ENCODE results near the gene LINGO1. TPM values are rescaled to one million over a fixed set of nuclear protein-coding genes. Genes with fewer than 3 reads are reported as not detected.

Gene LINGO1
- total and polyA plus RNA-seq, 9 of the 15 experiments (the other 6 are each of a cell fraction or from before 2014, with no cell fraction given), result 0.07 to 15.3 (median 2.1) TPM

DNA sequence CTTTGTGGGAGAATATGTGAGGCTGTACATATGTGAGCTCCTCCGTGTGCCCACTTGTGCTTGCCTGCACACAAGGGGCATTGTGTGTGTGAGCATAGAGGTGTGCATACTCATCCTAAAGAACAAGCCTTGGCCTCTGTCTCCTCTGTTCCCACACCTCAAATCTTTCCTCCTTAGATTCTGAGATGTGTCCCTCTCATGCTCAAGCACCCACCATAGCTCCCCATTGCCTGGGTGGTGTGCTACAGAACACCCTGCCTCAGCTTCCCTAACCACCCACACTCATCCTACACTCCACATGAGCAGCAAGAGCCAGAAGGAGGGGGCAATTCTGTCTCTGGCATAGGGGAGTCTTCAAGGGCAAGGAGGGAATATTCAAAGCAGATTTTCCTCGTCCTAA is 27.7 kb downstream of the LINGO1 start (continued):
- TF ChIP-seq, protein P1, sequence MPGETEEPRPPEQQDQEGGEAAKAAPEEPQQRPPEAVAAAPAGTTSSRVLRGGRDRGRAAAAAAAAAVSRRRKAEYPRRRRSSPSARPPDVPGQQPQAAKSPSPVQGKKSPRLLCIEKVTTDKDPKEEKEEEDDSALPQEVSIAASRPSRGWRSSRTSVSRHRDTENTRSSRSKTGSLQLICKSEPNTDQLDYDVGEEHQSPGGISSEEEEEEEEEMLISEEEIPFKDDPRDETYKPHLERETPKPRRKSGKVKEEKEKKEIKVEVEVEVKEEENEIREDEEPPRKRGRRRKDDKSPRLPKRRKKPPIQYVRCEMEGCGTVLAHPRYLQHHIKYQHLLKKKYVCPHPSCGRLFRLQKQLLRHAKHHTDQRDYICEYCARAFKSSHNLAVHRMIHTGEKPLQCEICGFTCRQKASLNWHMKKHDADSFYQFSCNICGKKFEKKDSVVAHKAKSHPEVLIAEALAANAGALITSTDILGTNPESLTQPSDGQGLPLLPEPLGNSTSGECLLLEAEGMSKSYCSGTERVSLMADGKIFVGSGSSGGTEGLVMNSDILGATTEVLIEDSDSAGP (CRISPR knock-in tag; IDR thresholded peaks at IDR 0.05), result no peak
- no peak for TF ChIP-seq SP1 (CRISPR knock-in tag; IDR thresholded peaks at IDR 0.05)
- no peak for TF ChIP-seq EWSR1 (IDR thresholded peaks at IDR 0.05; ENCODE audit: borderline replicate concordance, low read depth, partially characterized antibody)
- no peak for TF ChIP-seq ZNF224 (CRISPR knock-in tag; IDR thresholded peaks at IDR 0.05)
- TF ChIP-seq, protein P2, sequence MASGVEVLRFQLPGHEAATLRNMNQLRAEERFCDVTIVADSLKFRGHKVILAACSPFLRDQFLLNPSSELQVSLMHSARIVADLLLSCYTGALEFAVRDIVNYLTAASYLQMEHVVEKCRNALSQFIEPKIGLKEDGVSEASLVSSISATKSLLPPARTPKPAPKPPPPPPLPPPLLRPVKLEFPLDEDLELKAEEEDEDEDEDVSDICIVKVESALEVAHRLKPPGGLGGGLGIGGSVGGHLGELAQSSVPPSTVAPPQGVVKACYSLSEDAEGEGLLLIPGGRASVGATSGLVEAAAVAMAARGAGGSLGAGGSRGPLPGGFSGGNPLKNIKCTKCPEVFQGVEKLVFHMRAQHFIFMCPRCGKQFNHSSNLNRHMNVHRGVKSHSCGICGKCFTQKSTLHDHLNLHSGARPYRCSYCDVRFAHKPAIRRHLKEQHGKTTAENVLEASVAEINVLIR (CRISPR knock-in tag; IDR thresholded peaks at IDR 0.05), result no peak
- TF ChIP-seq, protein P3, sequence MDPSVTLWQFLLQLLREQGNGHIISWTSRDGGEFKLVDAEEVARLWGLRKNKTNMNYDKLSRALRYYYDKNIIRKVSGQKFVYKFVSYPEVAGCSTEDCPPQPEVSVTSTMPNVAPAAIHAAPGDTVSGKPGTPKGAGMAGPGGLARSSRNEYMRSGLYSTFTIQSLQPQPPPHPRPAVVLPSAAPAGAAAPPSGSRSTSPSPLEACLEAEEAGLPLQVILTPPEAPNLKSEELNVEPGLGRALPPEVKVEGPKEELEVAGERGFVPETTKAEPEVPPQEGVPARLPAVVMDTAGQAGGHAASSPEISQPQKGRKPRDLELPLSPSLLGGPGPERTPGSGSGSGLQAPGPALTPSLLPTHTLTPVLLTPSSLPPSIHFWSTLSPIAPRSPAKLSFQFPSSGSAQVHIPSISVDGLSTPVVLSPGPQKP (CRISPR knock-in tag; IDR thresholded peaks at IDR 0.05), result no peak
- no peak for TF ChIP-seq BRD9 (IDR thresholded peaks at IDR 0.05; ENCODE audit: low read depth, partially characterized antibody)
- TF ChIP-seq BCOR (IDR thresholded peaks at IDR 0.05), result peak; percentile 88
- TF ChIP-seq EHMT2 (IDR thresholded peaks at IDR 0.05), result no peak
- no peak for TF ChIP-seq ZNF263 (CRISPR knock-in tag; IDR thresholded peaks at IDR 0.05; ENCODE audit: borderline replicate concordance)
- TF ChIP-seq CBX8 (IDR thresholded peaks at IDR 0.05; ENCODE audit: borderline replicate concordance, extremely low read depth, low read depth, low read length, poor library complexity, severe bottlenecking), result no peak
- no peak for TF ChIP-seq MBD2 (IDR thresholded peaks at IDR 0.05; ENCODE audit: borderline replicate concordance, low read depth)
- TF ChIP-seq RBM25 (IDR thresholded peaks at IDR 0.05; ENCODE audit: low read depth, low read length, severe bottlenecking), result peak; percentile 89
- no peak for TF ChIP-seq COPS2 (conservative IDR thresholded peaks at IDR 0.05)
- TF ChIP-seq MTA1 (IDR thresholded peaks at IDR 0.05; ENCODE audit: borderline replicate concordance), result no peak
- peak; percentile 82; the same call in 1 of the 2 replicates for TF ChIP-seq PTBP1 (IDR thresholded peaks at IDR 0.05; ENCODE audit: low read depth, low read length)
- TF ChIP-seq, protein P4, sequence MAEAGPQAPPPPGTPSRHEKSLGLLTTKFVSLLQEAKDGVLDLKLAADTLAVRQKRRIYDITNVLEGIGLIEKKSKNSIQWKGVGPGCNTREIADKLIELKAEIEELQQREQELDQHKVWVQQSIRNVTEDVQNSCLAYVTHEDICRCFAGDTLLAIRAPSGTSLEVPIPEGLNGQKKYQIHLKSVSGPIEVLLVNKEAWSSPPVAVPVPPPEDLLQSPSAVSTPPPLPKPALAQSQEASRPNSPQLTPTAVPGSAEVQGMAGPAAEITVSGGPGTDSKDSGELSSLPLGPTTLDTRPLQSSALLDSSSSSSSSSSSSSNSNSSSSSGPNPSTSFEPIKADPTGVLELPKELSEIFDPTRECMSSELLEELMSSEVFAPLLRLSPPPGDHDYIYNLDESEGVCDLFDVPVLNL (CRISPR knock-in tag; IDR thresholded peaks at IDR 0.05; ENCODE audit: low read depth), result no peak
- TF ChIP-seq TFAM (CRISPR knock-in tag; conservative IDR thresholded peaks at IDR 0.05), result no peak
- TF ChIP-seq PCBP2 (IDR thresholded peaks at IDR 0.05; ENCODE audit: low read depth, low read length, poor library complexity, severe bottlenecking), result no peak
- TF ChIP-seq, protein P5, sequence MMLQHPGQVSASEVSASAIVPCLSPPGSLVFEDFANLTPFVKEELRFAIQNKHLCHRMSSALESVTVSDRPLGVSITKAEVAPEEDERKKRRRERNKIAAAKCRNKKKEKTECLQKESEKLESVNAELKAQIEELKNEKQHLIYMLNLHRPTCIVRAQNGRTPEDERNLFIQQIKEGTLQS (IDR thresholded peaks at IDR 0.05), result no peak
- TF ChIP-seq, protein P5 (CRISPR knock-in tag; conservative IDR thresholded peaks at IDR 0.05), result no peak
- TF ChIP-seq U2AF2 (optimal IDR thresholded peaks at IDR 0.05; ENCODE audit: low read depth, low read length), result no peak
- TF ChIP-seq LEF1 (IDR thresholded peaks at IDR 0.05), result no peak
- no peak for TF ChIP-seq ZNF79 (CRISPR knock-in tag; IDR thresholded peaks at IDR 0.05; ENCODE audit: low read depth)
